ENCODE results near the gene XYLB.
A peak's percentile ranks its signal among the peaks of the same experiment; 100 is the strongest.

Gene XYLB

GRCh38 chr3:38454884-38455638 is 108.5 kb downstream of the XYLB start:
- peak; percentile 84 for DNase-seq (ENCODE audit: low spot score)

GRCh38 chr3:38455639-38456430 is 109.2 kb downstream of the XYLB start:
- DNase-seq (ENCODE audit: low spot score): no peak

- DNase-seq (ENCODE audit: low spot score): no peak
Observed at GRCh38 chr3:38457111-38458003, 110.8 kb downstream of the XYLB start.

GRCh38 chr3:38458796-38459498 is 112.4 kb downstream of the XYLB start:
- DNase-seq (ENCODE audit: low spot score): no peak

- DNase-seq (ENCODE audit: low spot score): no peak
Observed at GRCh38 chr3:38459499-38460048, 113.0 kb downstream of the XYLB start.

GRCh38 chr3:38460377-38461270 is 114.0 kb downstream of the XYLB start:
- no peak for DNase-seq (ENCODE audit: low spot score)
